Aorta (tissue), 5 donors: ENCODE measurements around the gene SPAG17. TPM values are rescaled to one million over a fixed set of nuclear protein-coding genes. Genes with fewer than 3 reads are reported as not detected.

Experiments
- ATAC-seq: fragments of 200-7000 bp; cut with Tn5 transposase; one replicate; pipeline ENCODE4 v1.9.1; 2022; ENCODE audit warnings: moderate library complexity; ENCODE audit not compliant: low FRiP score
- DNase-seq, 2 donors: peaks; one replicate each; pipeline ENCODE4 v3.0.0-alpha.2; 2020
- H3K27ac ChIP-seq, 2 donors: one replicate each; pipeline ENCODE4 v1.5.1; 2013; ENCODE audit warnings: low read length in 2 of 2, mild to moderate bottlenecking in 2 of 2, moderate library complexity in 2 of 2, control low read depth in 1 of 2, inconsistent platforms in 1 of 2, low read depth in 1 of 2
- H3K27me3 ChIP-seq, 2 donors: one replicate each; pipeline ENCODE4 v1.6.1; 2013; ENCODE audit warnings: control low read depth in 1 of 2, low read length in 1 of 2, mild to moderate bottlenecking in 1 of 2, moderate library complexity in 1 of 2; ENCODE audit not compliant: insufficient read depth in 2 of 2, control insufficient read depth in 1 of 2
- H3K36me3 ChIP-seq, 2 donors: one replicate each; pipeline ENCODE4 v1.6.1; 2013; ENCODE audit warnings: control low read depth in 1 of 2, low read length in 1 of 2, mild to moderate bottlenecking in 1 of 2; ENCODE audit not compliant: insufficient read depth in 2 of 2, control insufficient read depth in 1 of 2
- H3K4me1 ChIP-seq, 2 donors: one replicate each; pipeline ENCODE4 v1.6.1; 2013; ENCODE audit warnings: low read length in 2 of 2, control low read depth in 1 of 2, mild to moderate bottlenecking in 1 of 2, moderate library complexity in 1 of 2; ENCODE audit not compliant: insufficient read depth in 2 of 2, control insufficient read depth in 1 of 2
- H3K4me3 ChIP-seq, 2 donors: one replicate each; pipeline ENCODE4 v1.5.1; 2013; ENCODE audit warnings: low read length in 2 of 2, control low read depth in 1 of 2, mild to moderate bottlenecking in 1 of 2
- H3K9me3 ChIP-seq: one replicate; pipeline ENCODE4 v1.6.1; 2013; ENCODE audit warnings: mild to moderate bottlenecking, low read length; ENCODE audit not compliant: control insufficient read depth
- WGBS, 2 donors: extraction: QIAGEN DNeasy Blood & Tissue Kit; methylation state at CpG; one replicate each; pipeline ENCODE4 v1.1.7; 2013; 5-methylcytosine and 5-hydroxymethylcytosine counted together
- intact Hi-C, 2 donors: fragments of 100-400 bp; cut with DNase I; formaldehyde crosslinking; loops; one replicate each; pipeline versions ENCODE4 v1.14.2 to v1.15.0; 2022
- polyA plus RNA-seq, 2 donors: library from polyadenylated mRNA; stranded (reverse); fragments of 200-250 nt; gene quantifications; one replicate each; pipeline ENCODE4 v1.2.3, GENCODE V29; 2013
- total RNA-seq, 2 donors: library from RNA; stranded (reverse); fragmentation: NEBNext Ultra II Directional; extraction: Animal tissue kit (Norgen Biotek cat#: 25700); gene quantifications; one replicate each; pipeline ENCODE4 v1.2.1, GENCODE V29; 2021
- donor health status: healthy with polysubstance abuse.
- donor health status: Bipolar disorder and iron deficiency.
- donor health status: DM: no; HTN: no; CAD: no.
- donor health status: DM: no; HTN: no; CAD: no.
- donor health status: DM: yes; HTN: yes; CAD: no.

SPAG17 gene
- total and polyA plus RNA-seq, 4 donors = 0.06 TPM; not detected in 3

GRCh38 chr1:118157506-118157905 lies 27.5 kb downstream of the SPAG17 start:
- H3K4me1 ChIP-seq = no peaks in the 10 kb centered on the region
- 84 to 95% methylated on average over 2 of the region's 2 CpGs for WGBS, 2 donors
- no peak overlapping the region for H3K27ac ChIP-seq
- no peak for DNase-seq
- no peak overlapping the region for H3K4me3 ChIP-seq
- no peaks in the 10 kb centered on the region for H3K36me3 ChIP-seq
- ATAC-seq = no peak
- H3K9me3 ChIP-seq = no peaks in the 10 kb centered on the region
- no peaks in the 10 kb centered on the region for H3K27me3 ChIP-seq
- intact Hi-C loops = no loop called here

- Histone ChIP-seq H3K4me1 (no peaks in the 10 kb centered on the region), H3K4me3 (no peak overlapping the region), H3K27me3 (no peaks in the 10 kb centered on the region), H3K9me3 (no peaks in the 10 kb centered on the region), H3K36me3 (no peaks in the 10 kb centered on the region), H3K27ac (no peak overlapping the region)
- intact Hi-C loops = no loop called here
- ATAC-seq (no peak), DNase-seq (no peak)
- WGBS, 2 donors = 59 to 64% methylated on average over 1 of the region's 1 CpG
Measured at GRCh38 chr1:118155106-118155505, 29.9 kb downstream of the SPAG17 start.

GRCh38 chr1:118154220-118154619 lies 30.8 kb downstream of the SPAG17 start:
- intact Hi-C loops = loop anchor here in 1 of 2 donors (5.0 kb wide), 1 partner anchor 1213 kb away; the partner anchor contains the start of gene HAO2
- Histone ChIP-seq H3K9me3 (no peaks in the 10 kb centered on the region), H3K27me3 (no peaks in the 10 kb centered on the region), H3K36me3 (no peaks in the 10 kb centered on the region), H3K4me1 (no peaks in the 10 kb centered on the region), H3K4me3 (no peak overlapping the region), H3K27ac (no peak overlapping the region)
- WGBS, 2 donors = 88 to 94% methylated on average over 1 of the region's 1 CpG
- no peak for ATAC-seq
- no peak for DNase-seq

GRCh38 chr1:118151312-118151937 lies 33.6 kb downstream of the SPAG17 start:
- peak in 1 of 2 donors; percentile 44 for DNase-seq
- Histone ChIP-seq H3K36me3 (no peaks in the 10 kb centered on the region), H3K27me3 (no peaks in the 10 kb centered on the region), H3K27ac (no peak overlapping the region), H3K4me3 (no peak overlapping the region), H3K4me1 (no peaks in the 10 kb centered on the region), H3K9me3 (no peaks in the 10 kb centered on the region)
- WGBS, 2 donors = 0 to 1% methylated on average over 6 of the region's 6 CpGs
- intact Hi-C loops = loop anchor here in 1 of 2 donors (5.0 kb wide), 1 partner anchor 1216 kb away; the partner anchor contains the start of gene HAO2
- no peak for ATAC-seq

GRCh38 chr1:118149799-118150198 lies 35.2 kb downstream of the SPAG17 start:
- Histone ChIP-seq H3K27ac (no peak overlapping the region), H3K27me3 (no peaks in the 10 kb centered on the region), H3K36me3 (no peaks in the 10 kb centered on the region), H3K4me1 (no peaks in the 10 kb centered on the region), H3K4me3 (no peak overlapping the region), H3K9me3 (no peaks in the 10 kb centered on the region)
- ATAC-seq = no peak
- intact Hi-C loops = loop anchor here in 1 of 2 donors (5.0 kb wide), 1 partner anchor 1218 kb away; the partner anchor contains the start of gene HAO2
- 91 to 92% methylated on average over 8 of the region's 8 CpGs for WGBS, 2 donors
- DNase-seq = no peak

GRCh38 chr1:118148034-118148433 lies 37.0 kb downstream of the SPAG17 start:
- no peaks in the 10 kb centered on the region for H3K36me3 ChIP-seq
- no peak overlapping the region for H3K4me3 ChIP-seq
- DNase-seq (no peak), ATAC-seq (no peak)
- intact Hi-C loops = no loop called here
- no peaks in the 10 kb centered on the region for H3K4me1 ChIP-seq
- no peak overlapping the region for H3K27ac ChIP-seq
- WGBS, 2 donors = 77 to 85% methylated on average over 7 of the region's 7 CpGs
- no peaks in the 10 kb centered on the region for H3K9me3 ChIP-seq
- H3K27me3 ChIP-seq = no peaks in the 10 kb centered on the region

- H3K27me3 ChIP-seq = no peaks in the 10 kb centered on the region
- ATAC-seq = no peak
- H3K27ac ChIP-seq = no peak overlapping the region
- 16 to 25% methylated on average over 1 of the region's 1 CpG for WGBS, 2 donors
- H3K4me1 ChIP-seq = no peaks in the 10 kb centered on the region
- no peaks in the 10 kb centered on the region for H3K9me3 ChIP-seq
- no peaks in the 10 kb centered on the region for H3K36me3 ChIP-seq
- H3K4me3 ChIP-seq = no peak overlapping the region
- intact Hi-C loops = no loop called here
- DNase-seq = no peak
Measured at GRCh38 chr1:118147522-118147921, 37.5 kb downstream of the SPAG17 start.

GRCh38 chr1:118145721-118146120 lies 39.3 kb downstream of the SPAG17 start:
- Histone ChIP-seq H3K27ac (no peak overlapping the region), H3K9me3 (no peaks in the 10 kb centered on the region), H3K36me3 (no peaks in the 10 kb centered on the region), H3K4me1 (no peaks in the 10 kb centered on the region), H3K4me3 (no peak overlapping the region), H3K27me3 (no peaks in the 10 kb centered on the region)
- intact Hi-C loops = no loop called here
- no peak for ATAC-seq
- no peak for DNase-seq
- 94 to 95% methylated on average over 2 of the region's 2 CpGs for WGBS, 2 donors

- no peaks in the 10 kb centered on the region for H3K36me3 ChIP-seq
- 35 to 37% methylated on average over 7 of the region's 7 CpGs for WGBS, 2 donors
- H3K9me3 ChIP-seq = no peaks in the 10 kb centered on the region
- no peak overlapping the region for H3K27ac ChIP-seq
- H3K27me3 ChIP-seq = no peaks in the 10 kb centered on the region
- no peak overlapping the region for H3K4me3 ChIP-seq
- ATAC-seq = no peak
- no peaks in the 10 kb centered on the region for H3K4me1 ChIP-seq
- intact Hi-C loops = no loop called here
- DNase-seq = no peak
Measured at GRCh38 chr1:118144684-118145083, 40.3 kb downstream of the SPAG17 start.
